CD4-positive, alpha-beta T cell (primary cell): Measurements from ENCODE around the gene RIOK1. TPM values are rescaled to one million over a fixed set of nuclear protein-coding genes. Genes with fewer than 3 reads are reported as not detected.
A peak's percentile ranks its signal among the peaks of the same experiment; 100 is the strongest.

Experiments used
- ATAC-seq: fragments of 200-7000 bp; cut with Tn5 transposase; one replicate; pipeline ENCODE4 v1.10.0; 2022; ENCODE audit warnings: mild to moderate bottlenecking; ENCODE audit not compliant: poor library complexity
- CTCF ChIA-PET: fragments of 350-600 bp; sonication (Branson Sonifier 250); formaldehyde crosslinking; loops from one replicate; lab custom pipeline; 2021; ENCODE audit warnings: antibody characterized with exemption, inconsistent platforms; lab: Charles Lee
- POLR2A ChIA-PET: fragments of 350-600 bp; sonication (Branson Sonifier 250); formaldehyde crosslinking; loops from one replicate; lab custom pipeline; 2021; ENCODE audit warnings: antibody characterized with exemption, inconsistent platforms; lab: Charles Lee
- DNase-seq, 14 experiments: peaks; one replicate each; pipeline ENCODE4 v3.0.0-alpha.2; 2013 to 2020; ENCODE audit warnings: mixed read lengths in 2 of 14
- H3K27ac ChIP-seq, 2 donors: one replicate each; pipeline versions ENCODE4 v1.5.1 to v1.7.0; 2013; ENCODE audit warnings: low read length in 2 of 2, low read depth in 1 of 2, mild to moderate bottlenecking in 1 of 2
- H3K27me3 ChIP-seq, 2 experiments: 1 replicate in 1 of 2; 2 replicates in 1 of 2; pipeline versions ENCODE4 v1.6.1 to v1.7.0; 2013; ENCODE audit warnings: low read length in 2 of 2, control low read depth in 1 of 2, mild to moderate bottlenecking in 1 of 2, moderate library complexity in 1 of 2; ENCODE audit not compliant: insufficient read depth in 2 of 2, control insufficient read depth in 1 of 2
- H3K36me3 ChIP-seq: one replicate; pipeline ENCODE4 v1.6.1; 2013; ENCODE audit warnings: low read length, control low read depth; ENCODE audit not compliant: insufficient read depth
- H3K4me1 ChIP-seq: one replicate; pipeline ENCODE4 v1.6.1; 2013; ENCODE audit warnings: low read length, control low read depth; ENCODE audit not compliant: insufficient read depth
- H3K4me3 ChIP-seq: one replicate; pipeline ENCODE4 v1.5.1; 2013; ENCODE audit warnings: mild to moderate bottlenecking, low read length, moderate library complexity
- H3K9me3 ChIP-seq, 2 experiments: 1 replicate in 1 of 2; 2 replicates in 1 of 2; pipeline versions ENCODE4 v1.6.1 to v1.7.0; 2013; ENCODE audit warnings: low read length in 2 of 2, mild to moderate bottlenecking in 2 of 2, control low read depth in 1 of 2, moderate library complexity in 1 of 2; ENCODE audit not compliant: control insufficient read depth in 1 of 2, insufficient read depth in 1 of 2
- H3K27ac Mint-ChIP-seq: one replicate; pipeline ENCODE4 v1.8.0; 2020; ENCODE audit warnings: mixed read lengths
- H3K27me3 Mint-ChIP-seq: one replicate; pipeline ENCODE4 v1.8.0; 2021; ENCODE audit warnings: mixed read lengths
- H3K36me3 Mint-ChIP-seq: one replicate; pipeline ENCODE4 v1.8.0; 2021; ENCODE audit warnings: low read depth, mixed read lengths
- H3K4me1 Mint-ChIP-seq: one replicate; pipeline ENCODE4 v1.8.0; 2021; ENCODE audit warnings: low read depth, mixed read lengths
- H3K4me3 Mint-ChIP-seq: one replicate; pipeline ENCODE4 v1.8.0; 2020; ENCODE audit warnings: mild to moderate bottlenecking, mixed read lengths
- H3K9me3 Mint-ChIP-seq: one replicate; pipeline ENCODE4 v1.8.0; 2020; ENCODE audit warnings: mixed read lengths
- intact Hi-C, 2 experiments: fragments of 100-400 bp; cut with DNase I in 1 of 2; cut with micrococcal nuclease in 1 of 2; formaldehyde crosslinking; loops; one replicate each; pipeline versions ENCODE4 v1.15.1 to v1.9.0; 2023 to 2025; cut with DNase I, micrococcal nuclease
- total RNA-seq, 174 experiments: library from RNA in 2 of 174; stranded (reverse) in 2 of 174; gene quantifications; one replicate each; pipeline ENCODE4 v1.2.3 and lab custom pipeline; 2021 to 2026
- TF ChIP-seq, protein P1 (sequence below): fragments of 200-600 bp; IDR thresholded peaks from one replicate; pipeline ENCODE4 v1.8.0; 2022; ENCODE audit warnings: antibody characterized with exemption, mild to moderate bottlenecking

The RIOK1 gene
- total RNA-seq, 2 experiments from 2014 or later, result 25.5 to 28.1 TPM

DNA sequence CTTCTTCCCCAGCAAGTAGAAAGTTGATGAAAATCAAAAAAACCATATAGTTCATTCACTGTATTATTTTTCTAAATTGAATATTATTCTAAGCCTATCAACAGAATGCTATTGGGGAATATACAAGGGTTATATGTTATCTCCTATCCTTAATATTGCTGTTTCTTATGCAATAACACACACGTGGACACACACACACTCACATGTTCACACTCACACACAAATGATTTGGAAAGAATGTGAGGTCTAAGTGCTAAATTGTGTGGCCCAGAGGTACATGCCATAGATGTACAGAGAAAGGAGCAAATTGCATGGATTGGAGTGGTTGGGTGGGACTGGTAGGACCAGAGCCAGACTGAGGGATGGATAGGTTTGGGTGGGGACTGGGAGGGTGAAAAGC is 45.1 kb downstream of the RIOK1 start:
- intact Hi-C loops, result no loop called here
- H3K27ac ChIP-seq, result no peak overlapping the region
- Mint-ChIP-seq H3K27ac (no peak overlapping the region), H3K9me3 (peaks cover 4% of the 10 kb centered on the region), H3K4me1 (peaks cover 12% of the 10 kb centered on the region), H3K27me3 (no peaks in the 10 kb centered on the region), H3K4me3 (no peak overlapping the region), H3K36me3 (no peaks in the 10 kb centered on the region)
- DNase-seq, result no peak
- H3K4me3 ChIP-seq, result no peak overlapping the region
- H3K36me3 ChIP-seq, result no peaks in the 10 kb centered on the region
- TF ChIP-seq, protein P1, sequence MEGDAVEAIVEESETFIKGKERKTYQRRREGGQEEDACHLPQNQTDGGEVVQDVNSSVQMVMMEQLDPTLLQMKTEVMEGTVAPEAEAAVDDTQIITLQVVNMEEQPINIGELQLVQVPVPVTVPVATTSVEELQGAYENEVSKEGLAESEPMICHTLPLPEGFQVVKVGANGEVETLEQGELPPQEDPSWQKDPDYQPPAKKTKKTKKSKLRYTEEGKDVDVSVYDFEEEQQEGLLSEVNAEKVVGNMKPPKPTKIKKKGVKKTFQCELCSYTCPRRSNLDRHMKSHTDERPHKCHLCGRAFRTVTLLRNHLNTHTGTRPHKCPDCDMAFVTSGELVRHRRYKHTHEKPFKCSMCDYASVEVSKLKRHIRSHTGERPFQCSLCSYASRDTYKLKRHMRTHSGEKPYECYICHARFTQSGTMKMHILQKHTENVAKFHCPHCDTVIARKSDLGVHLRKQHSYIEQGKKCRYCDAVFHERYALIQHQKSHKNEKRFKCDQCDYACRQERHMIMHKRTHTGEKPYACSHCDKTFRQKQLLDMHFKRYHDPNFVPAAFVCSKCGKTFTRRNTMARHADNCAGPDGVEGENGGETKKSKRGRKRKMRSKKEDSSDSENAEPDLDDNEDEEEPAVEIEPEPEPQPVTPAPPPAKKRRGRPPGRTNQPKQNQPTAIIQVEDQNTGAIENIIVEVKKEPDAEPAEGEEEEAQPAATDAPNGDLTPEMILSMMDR, result no peak
- H3K4me1 ChIP-seq, result peaks cover 3% of the 10 kb centered on the region
- no peaks in the 10 kb centered on the region for H3K27me3 ChIP-seq
- POLR2A ChIA-PET, result interaction anchor here (0.6 kb wide), 1 partner anchor 18 kb away, joined by 3 read pairs; no protein-coding TSS in a partner anchor
- ATAC-seq, result no peak
- peaks cover 0 to 8% of the 10 kb centered on the region in 2 experiments for H3K9me3 ChIP-seq
- CTCF ChIA-PET, result no interaction called here

- peaks cover 18% of the 10 kb centered on the region for H3K4me1 Mint-ChIP-seq
- H3K27me3 ChIP-seq, result no peaks in the 10 kb centered on the region
- ChIA-PET CTCF (no interaction called here), POLR2A (no interaction called here)
- no peak overlapping the region for H3K4me3 ChIP-seq
- peaks cover 0 to 16% of the 10 kb centered on the region in 2 experiments for H3K9me3 ChIP-seq
- peaks cover 4% of the 10 kb centered on the region for H3K9me3 Mint-ChIP-seq
- H3K4me1 ChIP-seq, result peaks cover 3% of the 10 kb centered on the region
- H3K27ac ChIP-seq, result no peak overlapping the region
- DNase-seq, result no peak
- intact Hi-C loops, result no loop called here
- ATAC-seq, result no peak
- no peaks in the 10 kb centered on the region for H3K27me3 Mint-ChIP-seq
- H3K36me3 ChIP-seq, result no peaks in the 10 kb centered on the region
- no peaks in the 10 kb centered on the region for H3K36me3 Mint-ChIP-seq
- no peak overlapping the region for H3K4me3 Mint-ChIP-seq
- H3K27ac Mint-ChIP-seq, result no peak overlapping the region
- TF ChIP-seq, protein P1, result no peak
These were observed 48.4 kb downstream of the RIOK1 start for GRCh38 chr6:7438011-7438410.

- ATAC-seq (no peak), DNase-seq (peak in 2 of 14 experiments; percentile 7 to 23)
- TF ChIP-seq, protein P1, result no peak
- Mint-ChIP-seq H3K27me3 (no peaks in the 10 kb centered on the region), H3K4me3 (no peak overlapping the region), H3K36me3 (no peaks in the 10 kb centered on the region), H3K9me3 (peaks cover 4% of the 10 kb centered on the region), H3K27ac (no peak overlapping the region), H3K4me1 (peaks cover 18% of the 10 kb centered on the region)
- H3K36me3 ChIP-seq, result no peaks in the 10 kb centered on the region
- no peak overlapping the region for H3K4me3 ChIP-seq
- peaks cover 3% of the 10 kb centered on the region for H3K4me1 ChIP-seq
- POLR2A ChIA-PET, result no interaction called here
- CTCF ChIA-PET, result no interaction called here
- no peak overlapping the region for H3K27ac ChIP-seq
- H3K9me3 ChIP-seq, result peaks cover 0 to 16% of the 10 kb centered on the region in 2 experiments
- H3K27me3 ChIP-seq, result no peaks in the 10 kb centered on the region
- intact Hi-C loops, result no loop called here
These were observed 49.6 kb downstream of the RIOK1 start for GRCh38 chr6:7439228-7439627.
